ENCODE results near the gene GRM4. TPM values are rescaled to one million over a fixed set of nuclear protein-coding genes. Genes with fewer than 3 reads are reported as not detected.

Gene GRM4
- total and polyA plus RNA-seq, 9 of the 15 experiments (the other 6 are each of a cell fraction or from before 2014, with no cell fraction given) = 0.18 TPM; not detected in 8

- TF ChIP-seq AFF4 (CRISPR knock-in tag; IDR thresholded peaks at IDR 0.05) = no peak
- TF ChIP-seq ZBTB40 (IDR thresholded peaks at IDR 0.05) = 0 out of 2 replicates have a peak, but pooled peaks have one; percentile 26
- TF ChIP-seq ZBTB40 (CRISPR knock-in tag; IDR thresholded peaks at IDR 0.05) = 0 out of 2 replicates have a peak, but pooled peaks have one; percentile 22
- TF ChIP-seq YY1 (IDR thresholded peaks at IDR 0.05; ENCODE audit: borderline replicate concordance in 1 of 3, control insufficient read depth in 1 of 3, extremely low read depth in 1 of 3, insufficient read depth in 3 of 3, insufficient read length in 1 of 3, insufficient replicate concordance in 2 of 3, low read depth in 1 of 3, low read length in 2 of 3) = no peak
- TF ChIP-seq ATF3 (IDR thresholded peaks at IDR 0.05) = no peak
- no peak for TF ChIP-seq ATF3 (CRISPR knock-in tag; conservative IDR thresholded peaks at IDR 0.05)
- no peak for TF ChIP-seq BRF1 (IDR thresholded peaks at IDR 0.05; ENCODE audit: borderline replicate concordance, extremely low read depth, insufficient read length)
- 0 out of 4 replicates have a peak, but pooled peaks of 1 of the 2 experiments have one; percentile 38 for TF ChIP-seq HDAC1 (IDR thresholded peaks at IDR 0.05)
- peak; percentile 57; the same call in 1 of the 2 replicates for TF ChIP-seq ZNF584 (CRISPR knock-in tag; IDR thresholded peaks at IDR 0.05; ENCODE audit: low read depth)
- no peak for TF ChIP-seq TAF9B (IDR thresholded peaks at IDR 0.05; ENCODE audit: partially characterized antibody)
Observed at GRCh38 chr6:34132486-34133185, 13.3 kb downstream of the GRM4 start (continued).
